Measurements from ENCODE around the gene NPAS3. TPM values are rescaled to one million over a fixed set of nuclear protein-coding genes. Genes with fewer than 3 reads are reported as not detected.

The NPAS3 gene
- total and polyA plus RNA-seq, 2 of the 8 experiments (the other 6 are each of a cell fraction or from before 2014, with no cell fraction given) = 0.11 to 0.60 TPM

DNA sequence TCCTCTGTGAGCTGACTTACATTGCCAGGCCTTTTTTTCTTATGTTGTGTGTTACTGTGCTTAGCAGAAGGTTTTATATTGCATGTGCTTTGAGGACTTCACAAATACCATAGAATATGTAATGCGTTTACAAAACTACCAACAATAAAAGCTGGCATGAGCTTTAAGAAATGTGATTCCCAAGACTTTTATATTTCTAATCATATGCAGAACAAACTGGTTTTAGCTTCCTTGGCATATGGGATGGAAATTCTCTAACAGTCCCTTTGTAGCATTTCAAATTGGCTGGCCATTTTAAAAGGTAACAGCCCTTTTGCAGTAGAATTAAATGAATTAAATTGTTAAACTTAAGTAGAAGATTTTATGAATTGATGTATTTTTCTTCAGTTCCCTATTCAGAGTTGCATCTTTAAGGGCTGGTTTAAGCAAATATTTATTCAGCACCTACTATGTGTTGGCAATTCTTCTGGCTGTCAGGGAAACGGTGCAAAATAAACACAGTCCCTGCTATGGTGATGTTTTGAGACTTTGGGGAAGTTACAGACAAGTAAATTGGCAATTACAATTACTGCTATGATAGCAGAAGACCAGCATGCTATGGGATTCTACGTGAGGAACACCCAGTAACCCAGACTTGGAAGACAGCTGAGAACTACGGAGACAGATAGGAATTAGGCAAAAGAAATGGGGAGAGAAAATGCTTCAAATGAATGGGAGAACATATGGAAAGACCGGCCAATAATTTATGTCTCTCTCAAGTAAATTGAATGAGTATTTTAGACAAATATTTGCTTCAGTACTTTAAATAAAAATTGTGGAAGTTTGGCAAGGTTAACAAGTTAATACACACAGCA lies 565.8 kb downstream of the NPAS3 start:
- Histone ChIP-seq H3K27ac (ENCODE audit: low read depth, low read length) (no peak overlapping the region), H4K91ac (replicated peaks; ENCODE audit: insufficient read length, low read length) (no peak overlapping the region), H2BK5ac (ENCODE audit: low read depth, low read length) (no peak overlapping the region), H3K9me3 (ENCODE audit: insufficient read depth in 2 of 2, low read depth in 1 of 2, low read length in 1 of 2) (no peaks in the 10 kb centered on the region), H3K14ac (ENCODE audit: insufficient read length) (no peak overlapping the region), H3K4me1 (replicated peaks in 1 of 4; ENCODE audit: control insufficient read depth in 3 of 4, insufficient read depth in 4 of 4, low read length in 3 of 4) (no peaks in the 10 kb centered on the region), H2BK20ac (ENCODE audit: low read length) (no peak overlapping the region), H2BK120ac (replicated peaks; ENCODE audit: low read depth, low read length) (no peak overlapping the region), H3K4me3 (ENCODE audit: extremely low read depth in 1 of 4, insufficient read depth in 2 of 4, low read depth in 3 of 4, low read length in 4 of 4) (no peak overlapping the region), H3K4me2 (ENCODE audit: insufficient read depth in 1 of 2, low read depth in 2 of 2, low read length in 2 of 2) (no peak overlapping the region), H2BK12ac (ENCODE audit: low read depth, low read length) (no peak overlapping the region), H3K18ac (ENCODE audit: extremely low read depth, low read length) (no peak overlapping the region), H3K79me1 (ENCODE audit: low read depth, low read length) (no peaks in the 10 kb centered on the region), H4K20me1 (replicated peaks in 1 of 2; ENCODE audit: control insufficient read depth in 1 of 2, insufficient read depth in 2 of 2, low read length in 2 of 2) (no peaks in the 10 kb centered on the region), H3K56ac (replicated peaks; ENCODE audit: insufficient read length, low read depth, low read length) (no peak overlapping the region), H4K5ac (ENCODE audit: insufficient read length, low read depth, low read length) (no peak overlapping the region), H4K8ac (ENCODE audit: extremely low read depth, insufficient read depth, low read length) (no peak overlapping the region), H3K79me2 (ENCODE audit: control insufficient read depth in 1 of 2, insufficient read depth in 2 of 2, low read length in 2 of 2) (no peaks in the 10 kb centered on the region), H3K27me3 (replicated peaks in 1 of 4; ENCODE audit: control insufficient read depth in 3 of 4, extremely low read depth in 1 of 4, insufficient read depth in 3 of 4, low read length in 3 of 4) (no peaks in the 10 kb centered on the region), H3K23ac (ENCODE audit: insufficient read length) (no peak overlapping the region), H3K9ac (replicated peaks in 1 of 4; ENCODE audit: extremely low read depth in 1 of 4, low read depth in 3 of 4, low read length in 3 of 4) (no peak overlapping the region), H3K4ac (replicated peaks; ENCODE audit: insufficient read length, low read depth, low read length) (no peak overlapping the region), H3K23me2 (ENCODE audit: low read depth, low read length) (no peaks in the 10 kb centered on the region), H2AFZ (ENCODE audit: low read length) (no peak overlapping the region), H2AK5ac (ENCODE audit: low read depth, low read length) (no peak overlapping the region), H3K36me3 (ENCODE audit: control insufficient read depth in 2 of 4, insufficient read depth in 4 of 4, low read length in 3 of 4) (no peaks in the 10 kb centered on the region; a peak in 1 of 8 replicates), H2BK15ac (ENCODE audit: low read length) (0 out of 2 replicates have a peak overlapping the region, but pooled peaks have one; percentile 33)
- ChIA-PET POLR2A (ENCODE audit: partially characterized antibody) (no interaction called here), CTCF (ENCODE audit: partially characterized antibody) (interaction anchor here (1.2 to 1.3 kb wide), 2 partner anchors 233 to 288 kb away, joined by 5 to 6 read pairs; no protein-coding TSS in a partner anchor)
- no peak for TF ChIP-seq RNF2 (IDR thresholded peaks at IDR 0.05; ENCODE audit: borderline replicate concordance, low read depth, low read length, missing control alignments, poor library complexity, severe bottlenecking)
- TF ChIP-seq SP2 (IDR thresholded peaks at IDR 0.05; ENCODE audit: low read length) = no peak
- TF ChIP-seq KDM4A (IDR thresholded peaks at IDR 0.05; ENCODE audit: low read depth, low read length, severe bottlenecking) = no peak
- no peak for TF ChIP-seq BACH1 (IDR thresholded peaks at IDR 0.05; ENCODE audit: low read length)
- no peak for TF ChIP-seq NANOG (IDR thresholded peaks at IDR 0.05; ENCODE audit: insufficient read depth, low read depth, low read length, poor library complexity, severe bottlenecking)
- TF ChIP-seq KDM5A (IDR thresholded peaks at IDR 0.05; ENCODE audit: low read length) = no peak
- TF ChIP-seq POU5F1 (IDR thresholded peaks at IDR 0.05; ENCODE audit: low read depth, low read length) = no peak
- TF ChIP-seq SRF (IDR thresholded peaks at IDR 0.05; ENCODE audit: low read depth, low read length) = no peak
- 85% methylated on average over 5 of the region's 5 CpGs; no CpG with 5 or more reads in 1 of the 2 experiments for WGBS, 2 experiments (ENCODE audit: extremely low coverage in 1 of 2, insufficient coverage in 1 of 2, insufficient read length in 1 of 2, insufficient replicate concordance in 2 of 2, low coverage in 1 of 2, low lambda C conversion rate in 2 of 2, missing lambda C conversion rate in 1 of 2)
- DNase-seq (ENCODE audit: low read depth in 1 of 2, low spot score in 2 of 2) (no peak), FAIRE-seq (no peak)

Data from H1 (cell line).